ENCODE results near the gene EFCAB11.
"Not testable (repeated sequence)": the region's sequence is repeated elsewhere in the genome, so short reads cannot be mapped to it uniquely, and the experiment has no call there.

Gene EFCAB11

GRCh38 chr14:89909586-89909985 lies 44.9 kb downstream of the EFCAB11 start:
- DNase-seq = no peak

- no peak for DNase-seq
Observed at GRCh38 chr14:89908712-89909450, 45.6 kb downstream of the EFCAB11 start.

- no peak for DNase-seq
Observed at GRCh38 chr14:89907655-89908054, 46.9 kb downstream of the EFCAB11 start.

GRCh38 chr14:89906000-89906399 lies 48.5 kb downstream of the EFCAB11 start:
- DNase-seq = no peak

- DNase-seq = no peak
Observed at GRCh38 chr14:89903340-89903952, 51.1 kb downstream of the EFCAB11 start.

- peak; percentile 26 for DNase-seq
Observed at GRCh38 chr14:89902881-89903280, 51.6 kb downstream of the EFCAB11 start.

GRCh38 chr14:89900802-89901201 lies 53.7 kb downstream of the EFCAB11 start:
- no peak for DNase-seq

GRCh38 chr14:89899917-89900663 lies 54.4 kb downstream of the EFCAB11 start:
- peak; percentile 19 for DNase-seq

- no peak for DNase-seq
Observed at GRCh38 chr14:89899291-89899690, 55.2 kb downstream of the EFCAB11 start.

- DNase-seq = not testable (repeated sequence)
Observed at GRCh38 chr14:89893388-89893787, 61.1 kb downstream of the EFCAB11 start.

- no peak for DNase-seq
Observed at GRCh38 chr14:89892953-89893352, 61.6 kb downstream of the EFCAB11 start.

- not testable (repeated sequence) for DNase-seq
Observed at GRCh38 chr14:89891721-89892120, 62.8 kb downstream of the EFCAB11 start.

GRCh38 chr14:89891055-89891454 lies 63.5 kb downstream of the EFCAB11 start:
- DNase-seq = no peak

GRCh38 chr14:89890589-89890988 lies 63.9 kb downstream of the EFCAB11 start:
- no peak for DNase-seq

GRCh38 chr14:89889626-89890025 lies 64.9 kb downstream of the EFCAB11 start:
- DNase-seq = no peak

- no peak for DNase-seq
Observed at GRCh38 chr14:89884761-89885160, 69.8 kb downstream of the EFCAB11 start.

- DNase-seq = no peak
Observed at GRCh38 chr14:89881839-89882238, 72.7 kb downstream of the EFCAB11 start.

GRCh38 chr14:89874091-89874490 lies 80.4 kb downstream of the EFCAB11 start:
- not testable (repeated sequence) for DNase-seq

- DNase-seq = no peak
Observed at GRCh38 chr14:89870316-89870715, 84.2 kb downstream of the EFCAB11 start.

GRCh38 chr14:89869606-89870005 lies 84.9 kb downstream of the EFCAB11 start:
- DNase-seq = no peak

GRCh38 chr14:89866458-89866857 lies 88.1 kb downstream of the EFCAB11 start:
- no peak for DNase-seq

- no peak for DNase-seq
Observed at GRCh38 chr14:89865153-89865552, 89.4 kb downstream of the EFCAB11 start.

- no peak for DNase-seq
Observed at GRCh38 chr14:89862856-89863255, 91.7 kb downstream of the EFCAB11 start.

- no peak for DNase-seq
Observed at GRCh38 chr14:89861630-89862029, 92.9 kb downstream of the EFCAB11 start.

Measured in NCI-H1105 (cell line).